Gastroesophageal sphincter (tissue), 3 donors: ENCODE measurements around the gene HS6ST2.

Experiments
- POLR2AphosphoS5 ChIP-seq: sonication (generic); formaldehyde crosslinking; IDR thresholded peaks from one replicate; pipeline ENCODE4 v1.6.1; 2017; ENCODE audit warnings: antibody characterized with exemption
- TF ChIP-seq, protein P1 (sequence below), 4 experiments: fragments of 200-600 bp in 2 of 4; fragments of 450-650 bp in 2 of 4; sonication (generic) in 1 of 4; IDR thresholded peaks; one replicate each; pipeline ENCODE4 v1.5.1; 2017 to 2019; ENCODE audit warnings: antibody characterized with exemption in 4 of 4, mild to moderate bottlenecking in 2 of 4, moderate library complexity in 2 of 4

DNA sequence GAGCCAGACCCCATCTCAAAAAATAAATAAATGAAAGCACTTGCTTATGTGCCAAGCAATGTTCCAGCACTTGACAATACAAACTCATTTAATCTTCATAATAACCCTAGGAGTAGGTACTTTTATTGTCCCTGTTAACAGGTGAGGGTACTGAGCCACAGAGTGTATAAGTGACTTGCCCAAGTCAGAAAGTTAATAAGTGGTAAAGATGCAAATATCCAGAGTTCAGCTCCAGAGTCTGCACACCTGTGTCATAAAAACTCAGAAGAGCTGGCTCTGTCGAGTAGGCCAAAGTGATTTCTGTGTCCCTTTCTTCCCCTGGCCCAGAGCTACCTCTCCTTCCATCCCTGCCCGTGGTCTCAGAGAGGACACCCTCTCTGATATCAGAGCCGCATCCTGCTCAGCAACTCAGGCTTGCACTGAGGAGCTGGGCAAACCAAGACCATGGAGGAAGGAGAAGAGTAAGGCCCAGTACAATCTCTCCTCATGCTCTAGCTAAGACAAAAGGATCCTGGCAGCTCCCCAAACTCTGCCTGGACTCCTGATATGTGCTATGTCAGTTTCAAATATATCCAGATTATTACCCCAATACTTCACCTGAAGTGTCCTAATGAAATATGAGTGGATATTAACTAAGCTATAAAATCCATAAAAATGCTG is 136.3 kb downstream of the HS6ST2 start:
- TF ChIP-seq, protein P1, sequence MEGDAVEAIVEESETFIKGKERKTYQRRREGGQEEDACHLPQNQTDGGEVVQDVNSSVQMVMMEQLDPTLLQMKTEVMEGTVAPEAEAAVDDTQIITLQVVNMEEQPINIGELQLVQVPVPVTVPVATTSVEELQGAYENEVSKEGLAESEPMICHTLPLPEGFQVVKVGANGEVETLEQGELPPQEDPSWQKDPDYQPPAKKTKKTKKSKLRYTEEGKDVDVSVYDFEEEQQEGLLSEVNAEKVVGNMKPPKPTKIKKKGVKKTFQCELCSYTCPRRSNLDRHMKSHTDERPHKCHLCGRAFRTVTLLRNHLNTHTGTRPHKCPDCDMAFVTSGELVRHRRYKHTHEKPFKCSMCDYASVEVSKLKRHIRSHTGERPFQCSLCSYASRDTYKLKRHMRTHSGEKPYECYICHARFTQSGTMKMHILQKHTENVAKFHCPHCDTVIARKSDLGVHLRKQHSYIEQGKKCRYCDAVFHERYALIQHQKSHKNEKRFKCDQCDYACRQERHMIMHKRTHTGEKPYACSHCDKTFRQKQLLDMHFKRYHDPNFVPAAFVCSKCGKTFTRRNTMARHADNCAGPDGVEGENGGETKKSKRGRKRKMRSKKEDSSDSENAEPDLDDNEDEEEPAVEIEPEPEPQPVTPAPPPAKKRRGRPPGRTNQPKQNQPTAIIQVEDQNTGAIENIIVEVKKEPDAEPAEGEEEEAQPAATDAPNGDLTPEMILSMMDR (IDR thresholded peaks at IDR 0.05) = no peak
- TF ChIP-seq POLR2AphosphoS5 = no peak
